Endodermal cell (in vitro differentiated cells): Measurements from ENCODE around the gene RALGAPA2. TPM values are rescaled to one million over a fixed set of nuclear protein-coding genes. Genes with fewer than 3 reads are reported as not detected.

ENCODE experiments used
- DNase-seq: peaks from one replicate; pipeline ENCODE4 v3.0.0-alpha.2; 2017
- H3K27ac ChIP-seq: 2 replicates; pipeline ENCODE4 v1.5.1; 2013; ENCODE audit warnings: mild to moderate bottlenecking, low read depth, low read length, moderate library complexity
- H3K27me3 ChIP-seq: 2 replicates; pipeline ENCODE4 v1.6.1; 2013; ENCODE audit warnings: mild to moderate bottlenecking, low read length, moderate library complexity; ENCODE audit not compliant: insufficient read depth, control insufficient read depth, poor library complexity, severe bottlenecking
- H3K36me3 ChIP-seq: 2 replicates; pipeline ENCODE4 v1.7.0; 2013; ENCODE audit warnings: mild to moderate bottlenecking, low read length, moderate library complexity; ENCODE audit not compliant: control insufficient read depth, insufficient read depth
- H3K4me1 ChIP-seq: one replicate; pipeline ENCODE4 v1.7.0; 2013; ENCODE audit warnings: low read length; ENCODE audit not compliant: control insufficient read depth, insufficient read depth
- H3K4me3 ChIP-seq: 2 replicates; pipeline ENCODE4 v1.5.1; 2013; ENCODE audit warnings: mild to moderate bottlenecking, low read length, moderate library complexity
- H3K9ac ChIP-seq: 2 replicates; pipeline ENCODE4 v1.6.1; 2013; ENCODE audit warnings: mild to moderate bottlenecking, low read length, moderate library complexity; ENCODE audit not compliant: poor library complexity, severe bottlenecking; ENCODE audit errors: extremely low read depth
- H3K9me3 ChIP-seq: 2 replicates; pipeline ENCODE4 v1.6.1; 2013; ENCODE audit warnings: mild to moderate bottlenecking, low read length, moderate library complexity; ENCODE audit not compliant: control insufficient read depth
- H3K27ac Mint-ChIP-seq: 2 replicates; pipeline ENCODE4 v1.8.0; 2020; ENCODE audit warnings: mixed read lengths
- H3K27me3 Mint-ChIP-seq: 2 replicates; pipeline ENCODE4 v1.8.0; 2021; ENCODE audit warnings: mild to moderate bottlenecking, mixed read lengths; ENCODE audit not compliant: insufficient read depth
- H3K36me3 Mint-ChIP-seq: 2 replicates; pipeline ENCODE4 v1.8.0; 2020; ENCODE audit warnings: low read depth, mixed read lengths
- H3K4me1 Mint-ChIP-seq: 2 replicates; pipeline ENCODE4 v1.8.0; 2020; ENCODE audit warnings: mixed read lengths
- H3K4me3 Mint-ChIP-seq: 2 replicates; pipeline ENCODE4 v1.8.0; 2020; ENCODE audit warnings: mild to moderate bottlenecking, moderate library complexity, mixed read lengths
- H3K9me3 Mint-ChIP-seq: 2 replicates; pipeline ENCODE4 v1.8.0; 2020; ENCODE audit warnings: mild to moderate bottlenecking, mixed read lengths
- WGBS, 2 experiments: methylation state at CpG; one replicate each; pipeline versions ENCODE4 v1.1.5 to v1.1.7; 2013; ENCODE audit warnings: missing lambda C conversion rate in 2 of 2, mixed read lengths in 1 of 2; ENCODE audit not compliant: insufficient coverage in 1 of 2, insufficient read length in 1 of 2; 5-methylcytosine and 5-hydroxymethylcytosine counted together
- total RNA-seq, 2 donors: library from RNA; stranded (reverse); fragmentation: NEBNext Ultra II Directional in 1 of 2; extraction: Animal tissue kit (Norgen Biotek cat#: 25700) in 1 of 2; gene quantifications; 2 replicates in 1 of 2; 3 replicates in 1 of 2; pipeline ENCODE4 v1.2.1, GENCODE V29; 2021
- TF ChIP-seq, protein P1 (sequence below): fragments of 200-600 bp; sonication (generic); conservative IDR thresholded peaks from 2 replicates; pipeline ENCODE4 v1.5.0; 2021; ENCODE audit warnings: antibody characterized with exemption, mild to moderate bottlenecking

Gene RALGAPA2
- total RNA-seq, 2 donors from 2014 or later = 19.5 to 24.6 TPM

DNA sequence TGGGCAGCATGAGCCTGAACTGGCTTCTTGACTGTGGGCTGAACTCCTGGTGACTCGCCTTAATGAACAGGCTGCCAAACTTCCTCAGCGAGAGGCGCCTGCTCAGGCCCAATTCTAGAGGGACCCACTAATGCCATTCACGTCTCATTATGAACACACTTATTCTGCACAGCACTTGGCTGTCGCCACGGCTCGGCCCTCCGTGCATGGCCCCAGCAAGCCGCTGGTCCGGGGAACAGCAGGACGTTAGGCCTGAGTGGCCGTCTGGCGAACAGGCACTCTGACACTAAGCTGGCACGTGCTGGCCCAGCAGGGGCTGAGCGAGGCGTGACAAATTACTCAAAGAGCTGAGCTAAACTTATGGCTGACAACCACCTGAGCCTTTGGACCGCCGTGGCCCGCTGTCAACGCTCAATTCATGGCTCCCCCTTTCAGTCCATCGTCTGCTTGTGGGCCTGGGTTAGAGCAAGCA is 298.6 kb downstream of the RALGAPA2 start:
- TF ChIP-seq, protein P1, sequence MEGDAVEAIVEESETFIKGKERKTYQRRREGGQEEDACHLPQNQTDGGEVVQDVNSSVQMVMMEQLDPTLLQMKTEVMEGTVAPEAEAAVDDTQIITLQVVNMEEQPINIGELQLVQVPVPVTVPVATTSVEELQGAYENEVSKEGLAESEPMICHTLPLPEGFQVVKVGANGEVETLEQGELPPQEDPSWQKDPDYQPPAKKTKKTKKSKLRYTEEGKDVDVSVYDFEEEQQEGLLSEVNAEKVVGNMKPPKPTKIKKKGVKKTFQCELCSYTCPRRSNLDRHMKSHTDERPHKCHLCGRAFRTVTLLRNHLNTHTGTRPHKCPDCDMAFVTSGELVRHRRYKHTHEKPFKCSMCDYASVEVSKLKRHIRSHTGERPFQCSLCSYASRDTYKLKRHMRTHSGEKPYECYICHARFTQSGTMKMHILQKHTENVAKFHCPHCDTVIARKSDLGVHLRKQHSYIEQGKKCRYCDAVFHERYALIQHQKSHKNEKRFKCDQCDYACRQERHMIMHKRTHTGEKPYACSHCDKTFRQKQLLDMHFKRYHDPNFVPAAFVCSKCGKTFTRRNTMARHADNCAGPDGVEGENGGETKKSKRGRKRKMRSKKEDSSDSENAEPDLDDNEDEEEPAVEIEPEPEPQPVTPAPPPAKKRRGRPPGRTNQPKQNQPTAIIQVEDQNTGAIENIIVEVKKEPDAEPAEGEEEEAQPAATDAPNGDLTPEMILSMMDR = no peak
- no peak overlapping the region for H3K27ac Mint-ChIP-seq

DNA sequence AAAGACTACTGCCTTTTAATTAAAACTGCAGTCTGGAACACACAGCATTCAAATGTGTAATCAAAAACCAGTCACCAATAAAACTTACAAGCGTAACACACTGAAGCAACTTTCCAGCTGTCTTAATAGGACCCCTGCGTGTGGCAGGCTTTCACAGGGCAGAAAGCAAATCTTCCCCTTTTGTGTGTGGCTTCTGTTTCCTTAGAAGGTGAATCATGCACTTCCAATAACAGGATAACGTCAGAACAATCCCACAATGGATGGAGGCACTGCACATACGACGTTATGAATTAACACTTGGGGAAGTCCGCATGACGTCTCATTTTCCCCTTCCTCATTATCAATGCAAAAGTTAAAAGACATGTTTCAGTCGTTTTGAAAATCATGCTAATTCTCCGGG is 299.7 kb downstream of the RALGAPA2 start:
- Histone ChIP-seq H3K27ac (peak overlapping the region; percentile 79), H3K36me3 (no peaks in the 10 kb centered on the region), H3K9ac (no peak overlapping the region), H3K4me1 (no peaks in the 10 kb centered on the region), H3K9me3 (no peaks in the 10 kb centered on the region), H3K27me3 (peaks cover 24% of the 10 kb centered on the region), H3K4me3 (no peak overlapping the region)
- H3K9me3 Mint-ChIP-seq = no peaks in the 10 kb centered on the region
- no peaks in the 10 kb centered on the region for H3K36me3 Mint-ChIP-seq
- H3K27me3 Mint-ChIP-seq = peaks cover 57% of the 10 kb centered on the region
- no peak overlapping the region for H3K27ac Mint-ChIP-seq
- no peak for DNase-seq
- WGBS, 2 experiments = 56 to 65% methylated on average over 9 of the region's 9 CpGs
- peaks cover 26% of the 10 kb centered on the region for H3K4me1 Mint-ChIP-seq
- H3K4me3 Mint-ChIP-seq = no peak overlapping the region
- TF ChIP-seq, protein P1 = no peak

More for the DNA sequence above, 298.6 kb downstream of the RALGAPA2 start:
- no peaks in the 10 kb centered on the region for H3K36me3 Mint-ChIP-seq
- Histone ChIP-seq H3K4me3 (no peak overlapping the region), H3K27me3 (peaks cover 24% of the 10 kb centered on the region), H3K36me3 (no peaks in the 10 kb centered on the region), H3K27ac (peak overlapping the region; percentile 79), H3K9ac (no peak overlapping the region), H3K9me3 (no peaks in the 10 kb centered on the region), H3K4me1 (no peaks in the 10 kb centered on the region)
- 39 to 83% methylated on average over 6 to 21 of the region's 21 CpGs for WGBS, 2 experiments
- peak; percentile 77 for DNase-seq
- peaks cover 57% of the 10 kb centered on the region for H3K27me3 Mint-ChIP-seq
- H3K4me1 Mint-ChIP-seq = peaks cover 26% of the 10 kb centered on the region
- H3K4me3 Mint-ChIP-seq = no peak overlapping the region
- H3K9me3 Mint-ChIP-seq = no peaks in the 10 kb centered on the region

DNA sequence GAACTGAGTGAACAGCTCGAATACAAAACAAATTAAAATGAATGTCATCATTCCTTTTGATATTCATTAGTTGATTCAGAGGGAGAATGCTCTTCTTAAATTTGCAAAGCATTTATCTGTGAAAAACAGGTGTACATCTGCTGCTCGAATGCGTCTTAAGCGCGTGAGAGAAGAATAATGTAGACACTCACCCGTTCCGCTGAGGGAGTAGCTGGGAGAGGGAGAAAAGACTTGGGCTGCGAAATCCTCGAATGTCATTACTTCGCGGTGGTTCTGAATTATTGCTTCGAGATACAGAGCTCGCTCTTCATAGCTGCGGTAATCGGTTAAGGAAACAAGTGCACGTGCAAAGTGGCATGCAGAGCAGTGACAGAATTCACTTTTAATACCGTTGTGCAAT is 300.6 kb downstream of the RALGAPA2 start:
- WGBS, 2 experiments = 68 to 73% methylated on average over 15 to 17 of the region's 17 CpGs
- no peaks in the 10 kb centered on the region for H3K36me3 Mint-ChIP-seq
- H3K9me3 ChIP-seq = no peaks in the 10 kb centered on the region
- H3K4me1 Mint-ChIP-seq = peaks cover 26% of the 10 kb centered on the region
- DNase-seq = no peak
- peaks cover 53% of the 10 kb centered on the region for H3K27me3 Mint-ChIP-seq
- H3K36me3 ChIP-seq = no peaks in the 10 kb centered on the region
- no peak overlapping the region for H3K4me3 Mint-ChIP-seq
- H3K9me3 Mint-ChIP-seq = no peaks in the 10 kb centered on the region
- no peaks in the 10 kb centered on the region for H3K4me1 ChIP-seq
- TF ChIP-seq, protein P1 = no peak
- H3K27me3 ChIP-seq = peaks cover 24% of the 10 kb centered on the region
- no peak overlapping the region for H3K27ac Mint-ChIP-seq
- H3K27ac ChIP-seq = peak overlapping the region; percentile 39
- no peak overlapping the region for H3K9ac ChIP-seq
- peak overlapping the region; percentile 10 for H3K4me3 ChIP-seq
